Right lobe of liver (tissue), 4 donors: ENCODE data around the gene RNPS1.

Experiments used
- POLR2A ChIP-seq: fragments of 450-650 bp; IDR thresholded peaks from one replicate; pipeline ENCODE4 v1.6.1; 2017; ENCODE audit warnings: antibody characterized with exemption, mild to moderate bottlenecking
- TF ChIP-seq, protein P1 (sequence below), 4 donors: fragments of 200-600 bp in 3 of 4; fragments of 450-650 bp in 1 of 4; IDR thresholded peaks; one replicate each; pipeline versions ENCODE4 v1.5.1 to v1.8.0; 2016 to 2022; ENCODE audit warnings: antibody characterized with exemption in 4 of 4, mild to moderate bottlenecking in 2 of 4
- donor health status: DM: no; HTN: no; CAD: no.
- donor health status: DM: no; HTN: no; CAD: no.
- donor health status: DM: no; HTN: yes; CAD: no.

DNA sequence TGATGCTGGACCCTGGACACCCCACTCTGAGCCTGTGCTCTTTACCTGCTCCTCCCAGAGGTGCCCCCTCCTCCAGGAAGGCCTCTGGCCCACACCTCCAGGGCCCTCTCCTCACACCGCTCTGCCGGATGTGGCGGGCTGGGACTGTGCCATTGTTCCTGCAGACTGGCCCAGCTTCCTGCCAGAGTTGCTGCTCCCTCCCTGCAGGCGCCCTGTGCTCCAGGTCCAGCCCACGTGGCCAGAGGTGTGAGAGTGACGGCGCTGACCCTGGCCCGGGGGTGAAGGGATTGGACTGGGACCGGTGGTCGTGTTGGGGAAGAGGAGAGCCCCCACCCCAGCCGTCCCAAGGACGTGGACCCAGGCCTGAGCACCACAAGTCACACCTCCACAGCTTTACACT is 38.8 kb downstream of the RNPS1 start:
- TF ChIP-seq POLR2A: no peak
- TF ChIP-seq, protein P1, sequence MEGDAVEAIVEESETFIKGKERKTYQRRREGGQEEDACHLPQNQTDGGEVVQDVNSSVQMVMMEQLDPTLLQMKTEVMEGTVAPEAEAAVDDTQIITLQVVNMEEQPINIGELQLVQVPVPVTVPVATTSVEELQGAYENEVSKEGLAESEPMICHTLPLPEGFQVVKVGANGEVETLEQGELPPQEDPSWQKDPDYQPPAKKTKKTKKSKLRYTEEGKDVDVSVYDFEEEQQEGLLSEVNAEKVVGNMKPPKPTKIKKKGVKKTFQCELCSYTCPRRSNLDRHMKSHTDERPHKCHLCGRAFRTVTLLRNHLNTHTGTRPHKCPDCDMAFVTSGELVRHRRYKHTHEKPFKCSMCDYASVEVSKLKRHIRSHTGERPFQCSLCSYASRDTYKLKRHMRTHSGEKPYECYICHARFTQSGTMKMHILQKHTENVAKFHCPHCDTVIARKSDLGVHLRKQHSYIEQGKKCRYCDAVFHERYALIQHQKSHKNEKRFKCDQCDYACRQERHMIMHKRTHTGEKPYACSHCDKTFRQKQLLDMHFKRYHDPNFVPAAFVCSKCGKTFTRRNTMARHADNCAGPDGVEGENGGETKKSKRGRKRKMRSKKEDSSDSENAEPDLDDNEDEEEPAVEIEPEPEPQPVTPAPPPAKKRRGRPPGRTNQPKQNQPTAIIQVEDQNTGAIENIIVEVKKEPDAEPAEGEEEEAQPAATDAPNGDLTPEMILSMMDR (IDR thresholded peaks at IDR 0.05): no peak
